C4-2B (cell line): ENCODE data around the gene CTSK.

Source experiments
- CTCF ChIP-seq: fragments of 450-650 bp; conservative IDR thresholded peaks from 2 replicates; pipeline ENCODE4 v1.5.1; 2017; ENCODE audit warnings: mild to moderate bottlenecking
- ZFX ChIP-seq: fragments of 450-650 bp; IDR thresholded peaks from 2 replicates; pipeline ENCODE4 v1.6.1; 2017

- TF ChIP-seq CTCF (no peak), ZFX (no peak)
These were observed 43.4 kb downstream of the CTSK start for GRCh38 chr1:150764617-150765101.
